HG03025 (cell line): Measurements from ENCODE around the gene IWS1.
"Not testable (repeated sequence)": the region's sequence is repeated elsewhere in the genome, so short reads cannot be mapped to it uniquely, and the experiment has no call there.

Experiments
- ATAC-seq: cut with Tn5 transposase; IDR thresholded peaks from one replicate; pipeline ENCODE4 v1.9.1; 2021; ENCODE audit warnings: mild to moderate bottlenecking, moderate library complexity; ENCODE audit not compliant: unreplicated experiment, low FRiP score

The IWS1 gene

GRCh38 chr2:127561371-127561770 lies 35.1 kb upstream of the IWS1 start:
- no peak for ATAC-seq

GRCh38 chr2:127560931-127561280 lies 34.6 kb upstream of the IWS1 start:
- no peak for ATAC-seq

- no peak for ATAC-seq
Observed at GRCh38 chr2:127560201-127560930, 34.1 kb upstream of the IWS1 start.

GRCh38 chr2:127559454-127559853 lies 33.2 kb upstream of the IWS1 start:
- no peak for ATAC-seq

- ATAC-seq = no peak
Observed at GRCh38 chr2:127558911-127559310, 32.6 kb upstream of the IWS1 start.

GRCh38 chr2:127552846-127553245 lies 26.6 kb upstream of the IWS1 start:
- ATAC-seq = no peak

GRCh38 chr2:127552336-127552735 lies 26.0 kb upstream of the IWS1 start:
- no peak for ATAC-seq

GRCh38 chr2:127551221-127551930 lies 25.1 kb upstream of the IWS1 start:
- ATAC-seq = no peak

GRCh38 chr2:127546797-127547196 lies 20.5 kb upstream of the IWS1 start:
- no peak for ATAC-seq

GRCh38 chr2:127545796-127546195 lies 19.5 kb upstream of the IWS1 start:
- ATAC-seq = no peak

GRCh38 chr2:127545189-127545588 lies 18.9 kb upstream of the IWS1 start:
- no peak for ATAC-seq

GRCh38 chr2:127543013-127543501 lies 16.8 kb upstream of the IWS1 start:
- ATAC-seq = not testable (repeated sequence)

- no peak for ATAC-seq
Observed at GRCh38 chr2:127542231-127542630, 15.9 kb upstream of the IWS1 start.

- no peak for ATAC-seq
Observed at GRCh38 chr2:127541809-127542208, 15.5 kb upstream of the IWS1 start.

- ATAC-seq = no peak
Observed at GRCh38 chr2:127537644-127538043, 11.4 kb upstream of the IWS1 start.

GRCh38 chr2:127536707-127537541 lies 10.6 kb upstream of the IWS1 start:
- ATAC-seq = no peak

- ATAC-seq = no peak
Observed at GRCh38 chr2:127535918-127536317, 9.6 kb upstream of the IWS1 start.

GRCh38 chr2:127535422-127535901 lies 9.2 kb upstream of the IWS1 start, which contains the start of gene MYO7B:
TSS of gene MYO7B (plus strand) at chr2:127535683. CDS start at chr2:127559723, 24,040 bp downstream.
- ATAC-seq = no peak

GRCh38 chr2:127532296-127532695 lies 6.0 kb upstream of the IWS1 start:
- no peak for ATAC-seq

GRCh38 chr2:127531221-127531648 lies 4.9 kb upstream of the IWS1 start:
- ATAC-seq = no peak
